Epithelial cell of esophagus (primary cell): Measurements from ENCODE around the gene TUT1.

Source experiments
- DNase-seq: peaks from one replicate; pipeline ENCODE4 v3.0.0; 2010; ENCODE audit warnings: low read depth
- H3K4me3 ChIP-seq: 2 replicates; pipeline ENCODE4 v1.5.1; 2011; ENCODE audit warnings: mild to moderate bottlenecking, low read length, control low read depth
- CTCF ChIP-seq: IDR thresholded peaks from 2 replicates; pipeline ENCODE4 v1.5.1; 2011; ENCODE audit warnings: low read depth, mild to moderate bottlenecking, low read length, control low read depth, inconsistent platforms; ENCODE audit not compliant: insufficient read depth; ENCODE audit errors: missing control alignments

The TUT1 gene

GRCh38 chr11:62556875-62557631, 34.3 kb downstream of the TUT1 start:
- H3K4me3 ChIP-seq, result no peak overlapping the region
- no peak for TF ChIP-seq CTCF
- DNase-seq, result no peak

GRCh38 chr11:62556108-62556874, 35.0 kb downstream of the TUT1 start:
- peak overlapping the region; percentile 1 for H3K4me3 ChIP-seq
- peak; percentile 97 for DNase-seq

GRCh38 chr11:62555464-62556107, 35.7 kb downstream of the TUT1 start:
- TF ChIP-seq CTCF, result no peak
- no peak for DNase-seq
- peak overlapping the region; percentile 1 for H3K4me3 ChIP-seq

More at GRCh38 chr11:62556108-62556874, 35.0 kb downstream of the TUT1 start:
- TF ChIP-seq CTCF, result no peak

GRCh38 chr11:62554387-62555167, 36.7 kb downstream of the TUT1 start:
- no peak for DNase-seq
- no peak for TF ChIP-seq CTCF
- no peak overlapping the region for H3K4me3 ChIP-seq

- DNase-seq, result peak; percentile 87
- TF ChIP-seq CTCF, result no peak
- no peak overlapping the region for H3K4me3 ChIP-seq
Observed at GRCh38 chr11:62553839-62554361, 37.4 kb downstream of the TUT1 start.
